HepG2 (cell line): Measurements from ENCODE around the gene HTRA2. TPM values are rescaled to one million over a fixed set of nuclear protein-coding genes. Genes with fewer than 3 reads are reported as not detected.

ENCODE experiments used
- ASH2L ChIP-seq: fragments of 300-600, 200-600 bp; sonication (generic); IDR thresholded peaks from 2 replicates; pipeline ENCODE4 v1.7.0; 2017; ENCODE audit warnings: low read depth, mild to moderate bottlenecking, moderate library complexity, mixed read lengths, low read length; ENCODE audit not compliant: insufficient read length
- BCLAF1 ChIP-seq: fragments of 450-650 bp; IDR thresholded peaks from 2 replicates; pipeline ENCODE4 v1.6.1; 2017; ENCODE audit warnings: mild to moderate bottlenecking
- CREB3 ChIP-seq: sonication (generic); formaldehyde crosslinking; IDR thresholded peaks from 2 replicates; pipeline ENCODE4 v1.5.0; 2020; ENCODE audit warnings: missing genetic modification reagents
- DMTF1 ChIP-seq: sonication (generic); formaldehyde crosslinking; IDR thresholded peaks from 2 replicates; pipeline ENCODE4 v1.4.0; 2020; ENCODE audit warnings: mild to moderate bottlenecking, missing genetic modification reagents
- ERF ChIP-seq: IDR thresholded peaks from 2 replicates; pipeline ENCODE4 v1.6.1; 2018; ENCODE audit warnings: missing biosample characterization, missing genetic modification reagents
- FOXC1 ChIP-seq: sonication (generic); formaldehyde crosslinking; IDR thresholded peaks from 2 replicates; pipeline ENCODE4 v1.8.0; 2022; ENCODE audit warnings: mild to moderate bottlenecking, missing genetic modification reagents, borderline replicate concordance
- GABPB1 ChIP-seq: IDR thresholded peaks from 2 replicates; pipeline ENCODE4 v1.6.1; 2016; ENCODE audit warnings: mild to moderate bottlenecking, missing genetic modification reagents, moderate library complexity, missing compliant biosample characterization
- HNRNPH1 ChIP-seq: fragments of 200-400 bp; formaldehyde crosslinking; optimal IDR thresholded peaks from 2 replicates; pipeline ENCODE3; 2017; ENCODE audit warnings: mild to moderate bottlenecking, low read depth, low read length
- NFKB2 ChIP-seq: sonication (generic); formaldehyde crosslinking; IDR thresholded peaks from 2 replicates; pipeline ENCODE4 v1.4.0; 2020; ENCODE audit warnings: missing genetic modification reagents, borderline replicate concordance
- NKX3-1 ChIP-seq: sonication (generic); formaldehyde crosslinking; IDR thresholded peaks from 2 replicates; pipeline ENCODE4 v1.5.0; 2020; ENCODE audit warnings: missing genetic modification reagents
- RBM39 ChIP-seq: fragments of 200-400 bp; formaldehyde crosslinking; IDR thresholded peaks from one replicate; pipeline ENCODE4 v1.6.1; 2018; ENCODE audit warnings: antibody characterized with exemption, mild to moderate bottlenecking, low read depth, low read length; ENCODE audit not compliant: poor library complexity, severe bottlenecking
- ZBTB3 ChIP-seq: sonication (generic); formaldehyde crosslinking; IDR thresholded peaks from 2 replicates; pipeline ENCODE4 v1.4.0; 2020; ENCODE audit warnings: low read depth, mild to moderate bottlenecking, moderate library complexity, missing genetic modification reagents, borderline replicate concordance
- ZFP62 ChIP-seq: sonication (generic); formaldehyde crosslinking; IDR thresholded peaks from 2 replicates; pipeline ENCODE4 v1.4.0; 2020; ENCODE audit warnings: missing genetic modification reagents
- ZMYM4 ChIP-seq: sonication (generic); formaldehyde crosslinking; IDR thresholded peaks from 2 replicates; pipeline ENCODE4 v1.8.1; 2023; ENCODE audit warnings: mild to moderate bottlenecking, missing genetic modification reagents
- ZNF615 ChIP-seq: sonication (generic); formaldehyde crosslinking; IDR thresholded peaks from 2 replicates; pipeline ENCODE4 v1.5.0; 2020; ENCODE audit warnings: mild to moderate bottlenecking, missing genetic modification reagents, borderline replicate concordance
- ZNF639 ChIP-seq: conservative IDR thresholded peaks from 2 replicates; pipeline ENCODE4 v1.6.1; 2018; ENCODE audit warnings: missing genetic modification reagents
- ZNF761 ChIP-seq: sonication (generic); formaldehyde crosslinking; conservative IDR thresholded peaks from 2 replicates; pipeline ENCODE4 v1.4.0; 2020; ENCODE audit warnings: mild to moderate bottlenecking, missing genetic modification reagents
- ZNF770 ChIP-seq: sonication (generic); formaldehyde crosslinking; IDR thresholded peaks from 2 replicates; pipeline ENCODE4 v1.5.0; 2020; ENCODE audit warnings: mild to moderate bottlenecking, missing genetic modification reagents
- ZNF879 ChIP-seq: sonication (generic); formaldehyde crosslinking; IDR thresholded peaks from 2 replicates; pipeline ENCODE4 v1.8.1; 2023; ENCODE audit warnings: missing genetic modification reagents
- polyA plus RNA-seq, 8 experiments: library from polyadenylated mRNA; depleted of rRNA in 3 of 8; stranded (reverse) in 7 of 8; unstranded in 1 of 8; fragments of >200 nt; fragmentation: Illumina TruSeq in 4 of 8; extraction: Trizol in 4 of 8; gene quantifications; 2 replicates each; pipeline versions ENCODE4 v1.2.1 to v1.2.3, GENCODE V29; 2011 to 2016; ENCODE audit warnings: low read depth in 4 of 8, missing spikeins in 1 of 8, mixed read lengths in 1 of 8; ENCODE audit not compliant: insufficient read depth in 1 of 8
- total RNA-seq, 5 experiments: library from RNA; depleted of rRNA; stranded (reverse); fragments of >200 nt; fragmentation: Illumina TruSeq; extraction: Trizol; gene quantifications; 2 replicates each; pipeline ENCODE4 v1.2.3, GENCODE V29; 2016; ENCODE audit warnings: low read depth in 1 of 5

The HTRA2 gene
- total and polyA plus RNA-seq, 2 of the 13 experiments (the other 11 are each of a cell fraction or from before 2014, with no cell fraction given) = 47.7 to 50.3 TPM

- TF ChIP-seq DMTF1 (CRISPR knock-in tag) (no peak), ZNF761 (CRISPR knock-in tag) (no peak), NFKB2 (CRISPR knock-in tag) (no peak), GABPB1 (CRISPR knock-in tag) (peak; percentile 76), ZNF639 (CRISPR knock-in tag) (no peak), ZNF615 (CRISPR knock-in tag) (no peak), ZMYM4 (peak; percentile 30; the same call in 1 of the 2 replicates), ZNF879 (CRISPR knock-in tag) (no peak), ZNF770 (CRISPR knock-in tag) (no peak), ASH2L (peak; percentile 47), ERF (peak; percentile 89), ZBTB3 (CRISPR knock-in tag) (0 out of 2 replicates have a peak, but pooled peaks have one; percentile 29), ZFP62 (CRISPR knock-in tag) (no peak), BCLAF1 (no peak), CREB3 (no peak), RBM39 (no peak), HNRNPH1 (no peak), FOXC1 (CRISPR knock-in tag) (no peak; the same call in 1 of the 2 replicates), NKX3-1 (CRISPR knock-in tag) (no peak)
These were observed 3.8 kb upstream of the HTRA2 start, which contains the start of gene DQX1 (continued) for GRCh38 chr2:74525717-74526648.
